SH-SY5Y (cell line): Measurements from ENCODE around the gene PLA2G7.

ENCODE experiments used
- GATA2 ChIP-seq: IDR thresholded peaks from 2 replicates; pipeline ENCODE4 v1.6.1; 2011; ENCODE audit warnings: mild to moderate bottlenecking, low read depth, low read length
- GATA3 ChIP-seq: IDR thresholded peaks from 2 replicates; pipeline ENCODE4 v1.6.1; 2011; ENCODE audit warnings: low read depth, mild to moderate bottlenecking, low read length, moderate library complexity

GRCh38 chr6:46690911-46691451 is 44.2 kb downstream of the PLA2G7 start:
- TF ChIP-seq GATA2 = no peak
- TF ChIP-seq GATA3 = no peak
